Vagina (tissue), 2 donors: Measurements from ENCODE around the gene AFF3. TPM values are rescaled to one million over a fixed set of nuclear protein-coding genes. Genes with fewer than 3 reads are reported as not detected.
"Not testable (repeated sequence)": the region's sequence is repeated elsewhere in the genome, so short reads cannot be mapped to it uniquely, and the experiment has no call there.

Source experiments
- DNase-seq, 2 donors: peaks; one replicate each; pipeline ENCODE4 v3.0.0-alpha.2; 2017; ENCODE audit errors: extremely low spot score in 2 of 2
- H3K27ac ChIP-seq: fragments of 200-600 bp; sonication (generic); one replicate; pipeline ENCODE4 v1.5.1; 2019
- H3K27me3 ChIP-seq: fragments of 200-600 bp; sonication (generic); one replicate; pipeline ENCODE4 v1.5.1; 2019
- H3K36me3 ChIP-seq, 2 donors: fragments of 200-600 bp; sonication (generic); one replicate each; pipeline ENCODE4 v1.5.1; 2017 to 2019
- H3K4me1 ChIP-seq: fragments of 200-600 bp; sonication (generic); one replicate; pipeline ENCODE4 v1.5.1; 2019
- H3K4me3 ChIP-seq, 2 donors: fragments of 200-600 bp; sonication (generic); 1 replicate in 1 of 2; 2 replicates in 1 of 2; pipeline ENCODE4 v1.5.1; 2016 to 2019
- H3K9me3 ChIP-seq: fragments of 200-600 bp; sonication (generic); one replicate; pipeline ENCODE4 v1.5.1; 2019
- POLR2A ChIP-seq, 2 donors: fragments of 450-650 bp; IDR thresholded peaks; one replicate each; pipeline ENCODE4 v1.6.1; 2017; ENCODE audit warnings: antibody characterized with exemption in 2 of 2, mild to moderate bottlenecking in 2 of 2, moderate library complexity in 2 of 2
- POLR2AphosphoS5 ChIP-seq, 2 donors: sonication (generic); formaldehyde crosslinking; IDR thresholded peaks; one replicate each; pipeline ENCODE4 v1.9.0; 2017; ENCODE audit warnings: antibody characterized with exemption in 2 of 2, mild to moderate bottlenecking in 2 of 2, low read depth in 1 of 2; ENCODE audit not compliant: insufficient read depth in 1 of 2
- intact Hi-C: fragments of 100-400 bp; cut with DNase I; formaldehyde crosslinking; loops from one replicate; pipeline ENCODE4 v1.15.1; 2023
- total RNA-seq: library from RNA; depleted of rRNA; stranded (reverse); fragments of >200 nt; gene quantifications from one replicate; pipeline ENCODE4 v1.2.3, GENCODE V29; 2016
- TF ChIP-seq, protein P1 (sequence below), 3 experiments: fragments of 450-650 bp in 2 of 3; fragments of 200-600 bp in 1 of 3; sonication (generic) in 1 of 3; IDR thresholded peaks; one replicate each; pipeline ENCODE4 v1.5.1; 2017 to 2019; ENCODE audit warnings: antibody characterized with exemption in 3 of 3, mild to moderate bottlenecking in 2 of 3, moderate library complexity in 2 of 3

The AFF3 gene
- total RNA-seq, 1 donor from 2014 or later, result 7.6 TPM

- DNase-seq, result no peak
- H3K4me1 ChIP-seq, result no peaks in the 10 kb centered on the region
- H3K27ac ChIP-seq, result no peak overlapping the region
- no peaks in the 10 kb centered on the region for H3K36me3 ChIP-seq
- no peaks in the 10 kb centered on the region for H3K27me3 ChIP-seq
- no peaks in the 10 kb centered on the region for H3K9me3 ChIP-seq
- TF ChIP-seq POLR2A (IDR thresholded peaks at IDR 0.05), result no peak
- TF ChIP-seq, protein P1, sequence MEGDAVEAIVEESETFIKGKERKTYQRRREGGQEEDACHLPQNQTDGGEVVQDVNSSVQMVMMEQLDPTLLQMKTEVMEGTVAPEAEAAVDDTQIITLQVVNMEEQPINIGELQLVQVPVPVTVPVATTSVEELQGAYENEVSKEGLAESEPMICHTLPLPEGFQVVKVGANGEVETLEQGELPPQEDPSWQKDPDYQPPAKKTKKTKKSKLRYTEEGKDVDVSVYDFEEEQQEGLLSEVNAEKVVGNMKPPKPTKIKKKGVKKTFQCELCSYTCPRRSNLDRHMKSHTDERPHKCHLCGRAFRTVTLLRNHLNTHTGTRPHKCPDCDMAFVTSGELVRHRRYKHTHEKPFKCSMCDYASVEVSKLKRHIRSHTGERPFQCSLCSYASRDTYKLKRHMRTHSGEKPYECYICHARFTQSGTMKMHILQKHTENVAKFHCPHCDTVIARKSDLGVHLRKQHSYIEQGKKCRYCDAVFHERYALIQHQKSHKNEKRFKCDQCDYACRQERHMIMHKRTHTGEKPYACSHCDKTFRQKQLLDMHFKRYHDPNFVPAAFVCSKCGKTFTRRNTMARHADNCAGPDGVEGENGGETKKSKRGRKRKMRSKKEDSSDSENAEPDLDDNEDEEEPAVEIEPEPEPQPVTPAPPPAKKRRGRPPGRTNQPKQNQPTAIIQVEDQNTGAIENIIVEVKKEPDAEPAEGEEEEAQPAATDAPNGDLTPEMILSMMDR (IDR thresholded peaks at IDR 0.05), result no peak
- TF ChIP-seq POLR2AphosphoS5 (IDR thresholded peaks at IDR 0.05; ENCODE audit: insufficient read depth in 1 of 2, low read depth in 1 of 2), result no peak
- intact Hi-C loops, result no loop called here
- no peak overlapping the region for H3K4me3 ChIP-seq
These were observed 192.4 kb downstream of the AFF3 start for GRCh38 chr2:99949963-99950362.

DNA sequence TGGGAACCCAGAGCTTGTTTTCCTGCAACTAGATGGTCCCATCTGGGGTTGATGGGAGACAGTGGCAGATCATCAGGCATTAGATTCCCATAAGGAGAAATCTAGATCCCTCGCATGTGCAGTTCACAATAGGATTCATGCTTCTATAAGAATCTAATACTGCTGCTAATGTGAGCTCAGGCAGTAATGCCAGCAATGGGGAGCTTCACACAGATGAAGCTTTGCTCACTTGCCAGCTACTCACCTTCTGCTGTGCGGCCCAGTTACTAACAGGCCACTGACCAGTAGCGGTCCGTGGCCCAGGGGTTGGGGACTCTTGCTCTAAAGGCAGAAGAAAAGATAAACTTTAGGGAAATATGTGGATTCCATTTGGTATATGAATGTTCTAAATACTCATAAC lies 192.9 kb downstream of the AFF3 start:
- no peak for TF ChIP-seq POLR2A (IDR thresholded peaks at IDR 0.05)
- TF ChIP-seq POLR2AphosphoS5 (IDR thresholded peaks at IDR 0.05; ENCODE audit: insufficient read depth in 1 of 2, low read depth in 1 of 2), result no peak
- no peak overlapping the region for H3K27ac ChIP-seq
- no peaks in the 10 kb centered on the region for H3K27me3 ChIP-seq
- H3K4me1 ChIP-seq, result no peaks in the 10 kb centered on the region
- intact Hi-C loops, result no loop called here
- peak in 1 of 2 donors; percentile 32 for DNase-seq
- H3K9me3 ChIP-seq, result no peaks in the 10 kb centered on the region
- H3K4me3 ChIP-seq, result no peak overlapping the region
- no peaks in the 10 kb centered on the region for H3K36me3 ChIP-seq

DNA sequence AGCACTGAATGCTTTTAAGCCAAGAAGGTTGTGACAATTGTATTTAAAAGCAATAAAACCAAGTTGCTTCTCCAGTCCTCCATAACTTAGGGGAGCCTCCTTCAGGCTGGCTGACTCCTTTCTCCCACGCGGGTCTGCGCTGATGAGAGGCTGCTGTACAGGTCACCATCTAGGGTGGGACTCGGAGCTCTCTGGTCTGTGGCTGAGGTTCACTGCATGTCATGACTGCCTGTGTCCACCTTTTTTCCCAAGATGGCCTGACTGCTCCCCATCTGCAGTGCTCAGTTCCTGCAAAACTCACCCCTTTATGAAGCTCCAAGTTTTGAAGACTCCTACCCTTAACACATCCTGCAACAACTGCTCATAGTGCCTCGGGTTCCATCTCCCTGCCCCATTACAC lies 194.4 kb downstream of the AFF3 start:
- H3K27ac ChIP-seq, result no peak overlapping the region
- H3K4me3 ChIP-seq, result no peak overlapping the region
- no peaks in the 10 kb centered on the region for H3K36me3 ChIP-seq
- H3K9me3 ChIP-seq, result no peaks in the 10 kb centered on the region
- H3K4me1 ChIP-seq, result no peaks in the 10 kb centered on the region
- TF ChIP-seq, protein P1 (IDR thresholded peaks at IDR 0.05), result no peak
- TF ChIP-seq POLR2AphosphoS5 (IDR thresholded peaks at IDR 0.05; ENCODE audit: insufficient read depth in 1 of 2, low read depth in 1 of 2) (no peak), POLR2A (IDR thresholded peaks at IDR 0.05) (no peak)
- H3K27me3 ChIP-seq, result no peaks in the 10 kb centered on the region
- peak in 1 of 2 donors; percentile 52 for DNase-seq
- intact Hi-C loops, result no loop called here

DNA sequence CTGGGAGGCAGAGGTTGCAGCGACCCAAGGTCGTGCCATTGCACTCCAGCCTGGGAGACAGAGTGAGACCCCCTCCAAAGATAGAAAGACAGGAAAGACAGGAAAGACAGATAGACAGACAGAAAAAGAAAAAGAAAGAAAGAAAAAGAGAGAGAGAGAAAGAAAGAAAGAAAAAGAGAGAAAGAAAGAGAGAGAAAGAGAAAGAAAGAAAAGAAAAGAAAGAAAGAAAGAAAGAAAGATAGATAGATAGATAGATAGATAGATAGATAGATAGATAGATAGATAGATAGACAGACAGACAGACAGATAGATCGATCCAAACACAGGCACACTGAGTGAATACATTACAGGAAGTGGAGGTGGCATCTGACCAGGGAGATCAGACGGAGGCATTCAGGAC lies 195.0 kb downstream of the AFF3 start:
- intact Hi-C loops, result not testable (repeated sequence)
- peak in 1 of 2 donors; percentile 2 for DNase-seq

GRCh38 chr2:99944019-99944418 lies 198.4 kb downstream of the AFF3 start:
- DNase-seq, result peak in 1 of 2 donors; percentile 22
- Histone ChIP-seq H3K9me3 (no peaks in the 10 kb centered on the region), H3K27ac (no peak overlapping the region), H3K4me1 (no peaks in the 10 kb centered on the region), H3K4me3 (no peak overlapping the region), H3K27me3 (no peaks in the 10 kb centered on the region), H3K36me3 (no peaks in the 10 kb centered on the region)
- TF ChIP-seq POLR2AphosphoS5 (IDR thresholded peaks at IDR 0.05; ENCODE audit: insufficient read depth in 1 of 2, low read depth in 1 of 2) (no peak), POLR2A (IDR thresholded peaks at IDR 0.05) (no peak)
- TF ChIP-seq, protein P1 (IDR thresholded peaks at IDR 0.05), result no peak
- intact Hi-C loops, result no loop called here

More for the DNA sequence above, 195.0 kb downstream of the AFF3 start:
- H3K27ac ChIP-seq, H3K4me3 ChIP-seq, H3K4me1 ChIP-seq, H3K9me3 ChIP-seq, H3K27me3 ChIP-seq, H3K36me3 ChIP-seq: not testable (repeated sequence)

- TF ChIP-seq POLR2A (IDR thresholded peaks at IDR 0.05) (no peak), POLR2AphosphoS5 (IDR thresholded peaks at IDR 0.05; ENCODE audit: insufficient read depth in 1 of 2, low read depth in 1 of 2) (no peak)
- TF ChIP-seq, protein P1 (IDR thresholded peaks at IDR 0.05), result no peak
- intact Hi-C loops, result no loop called here
- no peak overlapping the region for H3K27ac ChIP-seq
These were observed 199.6 kb downstream of the AFF3 start for GRCh38 chr2:99942561-99943347.

More at GRCh38 chr2:99942561-99943347, 199.6 kb downstream of the AFF3 start:
- Histone ChIP-seq H3K36me3 (no peaks in the 10 kb centered on the region), H3K4me1 (no peaks in the 10 kb centered on the region), H3K27me3 (no peaks in the 10 kb centered on the region), H3K9me3 (no peaks in the 10 kb centered on the region), H3K4me3 (no peak overlapping the region)
- DNase-seq, result no peak
